A549 (cell line): ENCODE results near the gene VAT1. TPM values are rescaled to one million over a fixed set of nuclear protein-coding genes. Genes with fewer than 3 reads are reported as not detected.

Experiments
- ATAC-seq, 2 experiments: fragments of 200-7000 bp in 1 of 2; fragments of >200 bp in 1 of 2; cut with Nextera tagmentation in 1 of 2; cut with Tn5 transposase in 1 of 2; 3 replicates each; pipeline versions ENCODE4 v1.8.0 to v1.9.1; 2018 to 2020; ENCODE audit warnings: mild to moderate bottlenecking in 1 of 2, moderate library complexity in 1 of 2
- CTCF ChIA-PET: fragments of 300-600 bp; sonication (Branson Sonifier 250); formaldehyde crosslinking; extraction: SDS; loops from one replicate; lab custom pipeline; 2021; ENCODE audit warnings: antibody characterized with exemption, inconsistent platforms; lab: Yijun Ruan, JAX
- POLR2A ChIA-PET: fragments of 350-600 bp; formaldehyde crosslinking; extraction: SDS; loops from one replicate; lab custom pipeline; 2021; ENCODE audit warnings: antibody characterized with exemption, inconsistent platforms; lab: Yijun Ruan, JAX
- DNase-seq, 2 experiments: peaks; one replicate each; pipeline versions ENCODE4 v3.0.0 to v3.0.0-alpha.2; 2011 to 2016; ENCODE audit warnings: low read depth in 1 of 2, low spot score in 1 of 2
- FAIRE-seq: peaks from 2 replicates; lab custom pipeline; 2011; peaks lifted over from hg19 to GRCh38; lab: Jason Lieb, UNC
- H3K27ac ChIP-seq, 2 experiments: fragments of >200 bp; sonication (Bioruptor Twin); formaldehyde crosslinking; 3 replicates each; pipeline ENCODE4 v1.5.1; 2016 to 2017
- H3K4me1 ChIP-seq: fragments of >200 bp; sonication (Bioruptor Twin); formaldehyde crosslinking; 3 replicates; pipeline ENCODE4 v1.6.1; 2016
- H3K4me2 ChIP-seq: fragments of >200 bp; sonication (Bioruptor Twin); formaldehyde crosslinking; 3 replicates; pipeline ENCODE4 v1.6.1; 2016
- H3K4me3 ChIP-seq: fragments of >200 bp; sonication (Bioruptor Twin); formaldehyde crosslinking; 3 replicates; pipeline ENCODE4 v1.5.1; 2016
- H3K9me3 ChIP-seq: fragments of >200 bp; sonication (Bioruptor Twin); formaldehyde crosslinking; 3 replicates; pipeline ENCODE4 v1.6.1; 2016
- CBX2 ChIP-seq: fragments of 200-600 bp; sonication (generic); IDR thresholded peaks from 2 replicates; pipeline ENCODE4 v1.6.1; 2016; ENCODE audit warnings: low read depth, mild to moderate bottlenecking, borderline replicate concordance
- CBX8 ChIP-seq: fragments of 200-600 bp; sonication (generic); IDR thresholded peaks from 2 replicates; pipeline ENCODE4 v1.6.1; 2016
- CEBPB ChIP-seq, 2 experiments: fragments of >200 bp in 1 of 2; sonication (Bioruptor Twin) in 1 of 2; formaldehyde crosslinking in 1 of 2; IDR thresholded peaks; 2 replicates each; pipeline ENCODE4 v1.6.1; 2012 to 2016
- CHD2 ChIP-seq: fragments of 150-350 bp; IDR thresholded peaks from 2 replicates; pipeline ENCODE4 v1.6.1; 2014; ENCODE audit warnings: low read length; ENCODE audit not compliant: partially characterized antibody
- CHD4 ChIP-seq: fragments of 200-600 bp; sonication (generic); IDR thresholded peaks from 2 replicates; pipeline ENCODE4 v1.6.1; 2016; ENCODE audit warnings: antibody characterized with exemption, mild to moderate bottlenecking, borderline replicate concordance
- EHF ChIP-seq: fragments of 250-450 bp; sonication (Bioruptor Pico); IDR thresholded peaks from 2 replicates; pipeline ENCODE4 v1.5.0; 2020; ENCODE audit warnings: mild to moderate bottlenecking
- ESRRA ChIP-seq: fragments of 150-350 bp; IDR thresholded peaks from 2 replicates; pipeline ENCODE4 v1.6.1; 2014; ENCODE audit warnings: mild to moderate bottlenecking, low read length, borderline replicate concordance
- FOSB ChIP-seq: fragments of 250-450 bp; sonication (Bioruptor Pico); IDR thresholded peaks from 2 replicates; pipeline ENCODE4 v1.5.0; 2020; ENCODE audit warnings: mild to moderate bottlenecking, moderate library complexity
- GATA3 ChIP-seq: IDR thresholded peaks from 2 replicates; pipeline ENCODE4 v1.6.1; 2012; ENCODE audit warnings: borderline replicate concordance
- HEYL ChIP-seq: fragments of 250-450 bp; sonication (Bioruptor Pico); IDR thresholded peaks from 2 replicates; pipeline ENCODE4 v1.8.0; 2021; ENCODE audit warnings: mild to moderate bottlenecking, moderate library complexity
- HMGXB4 ChIP-seq: fragments of 250-450 bp; sonication (Bioruptor Pico); IDR thresholded peaks from 2 replicates; pipeline ENCODE4 v1.5.0; 2021; ENCODE audit warnings: mild to moderate bottlenecking, moderate library complexity, borderline replicate concordance
- KDM1A ChIP-seq: fragments of 200-600 bp; sonication (generic); IDR thresholded peaks from 2 replicates; pipeline ENCODE4 v1.6.1; 2016; ENCODE audit warnings: low read depth, mild to moderate bottlenecking
- KDM5A ChIP-seq: fragments of 200-600 bp; sonication (generic); IDR thresholded peaks from 2 replicates; pipeline ENCODE4 v1.6.1; 2016; ENCODE audit warnings: antibody characterized with exemption, mild to moderate bottlenecking
- PHF8 ChIP-seq: fragments of 200-600 bp; sonication (generic); IDR thresholded peaks from 2 replicates; pipeline ENCODE4 v1.6.1; 2016; ENCODE audit warnings: low read depth, mild to moderate bottlenecking, antibody characterized with exemption, moderate library complexity, borderline replicate concordance
- POLR2AphosphoS2 ChIP-seq: conservative IDR thresholded peaks from 2 replicates; pipeline ENCODE4 v1.6.1; 2012; ENCODE audit warnings: low read length, improper control_type of control experiment, inconsistent platforms
- RAD21 ChIP-seq, 2 experiments: fragments of >200 bp in 1 of 2; sonication (Bioruptor Twin) in 1 of 2; formaldehyde crosslinking in 1 of 2; IDR thresholded peaks in 1 of 2; conservative IDR thresholded peaks in 1 of 2; 2 replicates in 1 of 2; 3 replicates in 1 of 2; pipeline ENCODE4 v1.6.1; 2012 to 2018; ENCODE audit warnings: inconsistent platforms in 1 of 2
- REST ChIP-seq: fragments of 200-600 bp; sonication (generic); IDR thresholded peaks from 2 replicates; pipeline ENCODE4 v1.6.1; 2016; ENCODE audit warnings: antibody characterized with exemption, mild to moderate bottlenecking, moderate library complexity
- RFX5 ChIP-seq: fragments of 450-650 bp; IDR thresholded peaks from 2 replicates; pipeline ENCODE4 v1.7.1; 2014; ENCODE audit warnings: antibody characterized with exemption, mild to moderate bottlenecking, moderate library complexity
- SREBF2 ChIP-seq: fragments of 450-650 bp; IDR thresholded peaks from 2 replicates; pipeline ENCODE4 v1.6.1; 2014; ENCODE audit warnings: mild to moderate bottlenecking, moderate library complexity
- TFCP2L1 ChIP-seq: fragments of 250-450 bp; sonication (Bioruptor Pico); IDR thresholded peaks from 2 replicates; pipeline ENCODE4 v1.5.0; 2021; ENCODE audit warnings: mild to moderate bottlenecking
- ZFP36 ChIP-seq: fragments of 450-650 bp; IDR thresholded peaks from 2 replicates; pipeline ENCODE4 v1.6.1; 2014; ENCODE audit warnings: borderline replicate concordance; ENCODE audit not compliant: partially characterized antibody
- WGBS: methylation state at CpG from one replicate; pipeline ENCODE4 v1.1.6; 2017; ENCODE audit errors: missing lambda C conversion rate; 5-methylcytosine and 5-hydroxymethylcytosine counted together
- polyA plus RNA-seq, 4 experiments: library from polyadenylated mRNA; depleted of rRNA in 3 of 4; stranded (reverse); fragments of >200 nt; fragmentation: RNase III in 1 of 4; extraction: RNeasy Plus Mini Kit Qiagen cat#74134 plus additional on column Dnase treatment in 1 of 4; gene quantifications; 2 replicates in 3 of 4; 3 replicates in 1 of 4; pipeline ENCODE4 v1.2.3, GENCODE V29; 2011 to 2017
- TF ChIP-seq, protein P1 (sequence below): IDR thresholded peaks from 2 replicates; pipeline ENCODE4 v1.6.1; 2012; ENCODE audit warnings: low read depth, borderline replicate concordance
- TF ChIP-seq, protein P2 (sequence below): IDR thresholded peaks from 2 replicates; pipeline ENCODE4 v1.6.1; 2012
- TF ChIP-seq, protein P3 (sequence below): fragments of 450-650 bp; IDR thresholded peaks from 2 replicates; pipeline ENCODE4 v1.6.1; 2014; ENCODE audit warnings: antibody characterized with exemption
- TF ChIP-seq, protein P4 (sequence below): fragments of 150-350 bp; IDR thresholded peaks from 2 replicates; pipeline ENCODE4 v1.6.1; 2014; ENCODE audit warnings: low read depth, mild to moderate bottlenecking, low read length
- TF ChIP-seq, protein P5 (sequence below): fragments of >200 bp; sonication (Bioruptor Twin); formaldehyde crosslinking; IDR thresholded peaks from 3 replicates; pipeline ENCODE4 v1.6.1; 2016

Gene VAT1
- polyA plus RNA-seq, 2 of the 4 experiments (the other 2 are of a cell fraction), result 153 to 167 TPM

DNA sequence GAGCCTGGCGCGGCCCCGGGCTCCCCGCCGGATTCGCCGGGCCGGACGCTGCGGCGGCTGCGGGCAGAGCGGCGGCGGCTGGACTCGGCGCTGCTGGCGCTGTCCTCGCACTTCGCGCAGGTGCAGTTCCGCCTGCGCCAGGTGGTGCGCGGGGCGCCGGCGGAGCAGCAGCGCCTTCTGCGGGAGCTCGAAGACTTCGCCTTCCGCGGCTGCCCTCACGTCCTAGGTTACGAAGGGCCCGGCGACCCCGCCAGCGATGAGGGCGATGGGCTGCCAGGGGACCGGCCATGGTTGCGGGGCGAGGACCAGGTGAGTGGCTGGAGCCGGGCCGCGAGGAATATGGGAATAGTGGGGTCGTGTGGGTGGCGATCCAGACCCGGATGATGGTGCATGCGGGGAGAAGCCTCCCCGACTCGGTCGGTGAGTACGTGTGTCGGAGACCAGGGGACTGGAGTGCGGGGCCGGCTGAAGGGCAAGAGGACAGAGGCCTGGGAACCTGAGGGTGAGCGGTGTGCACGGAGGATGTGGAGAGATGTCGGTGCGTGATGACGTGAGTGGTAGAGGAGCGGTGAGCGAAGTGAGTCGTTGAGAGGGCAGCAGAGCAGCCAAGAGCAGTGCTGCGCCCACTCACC, 41.3 kb downstream of the VAT1 start (continued):
- TF ChIP-seq, protein P1, sequence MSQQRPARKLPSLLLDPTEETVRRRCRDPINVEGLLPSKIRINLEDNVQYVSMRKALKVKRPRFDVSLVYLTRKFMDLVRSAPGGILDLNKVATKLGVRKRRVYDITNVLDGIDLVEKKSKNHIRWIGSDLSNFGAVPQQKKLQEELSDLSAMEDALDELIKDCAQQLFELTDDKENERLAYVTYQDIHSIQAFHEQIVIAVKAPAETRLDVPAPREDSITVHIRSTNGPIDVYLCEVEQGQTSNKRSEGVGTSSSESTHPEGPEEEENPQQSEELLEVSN, result peak; percentile 46; the same call in 1 of the 2 replicates
- no peak for TF ChIP-seq GATA3
- no peak for TF ChIP-seq HEYL (CRISPR knock-in tag)

- DNase-seq (peak; percentile 92 to 98), FAIRE-seq (no peak), ATAC-seq (peak; percentile 88 to 94)
- peak within 1 kb of the TSS; percentile 95 for H3K4me2 ChIP-seq
- peak within 1 kb of the TSS; percentile 86 for H3K4me3 ChIP-seq
- H3K27ac ChIP-seq, result peak within 1 kb of the TSS; percentile 89 to 96
- POLR2A ChIA-PET, result interaction anchor here (0.9 to 2.0 kb wide), 3 partner anchors 16 to 21 kb away, joined by 4 to 36 read pairs (median 5); partner anchors contain the start of genes AARSD1 and RPL27
- peaks cover 33% of the 10 kb centered on the region for H3K4me1 ChIP-seq
- H3K9me3 ChIP-seq, result no peaks in the 10 kb centered on the region
- WGBS, result 2% methylated on average over 34 of the region's 39 CpGs
- CTCF ChIA-PET, result interaction anchor here (1.0 to 11.1 kb wide), 6 partner anchors 12 to 142 kb away, joined by 3 to 86 read pairs (median 4); partner anchors contain the start of genes AOC2 and RPL27
- TF ChIP-seq SREBF2, result 0 out of 2 replicates have a peak, but pooled peaks have one; percentile 4
- TF ChIP-seq PHF8, result peak; percentile 69; the same call in 1 of the 2 replicates
- no peak for TF ChIP-seq CEBPB (IDR thresholded peaks at IDR 0.05)
- no peak for TF ChIP-seq RAD21 (conservative IDR thresholded peaks at IDR 0.05 in 1 of 2, IDR thresholded peaks at IDR 0.05 in 1 of 2)
- no peak for TF ChIP-seq FOSB
- TF ChIP-seq, protein P2, sequence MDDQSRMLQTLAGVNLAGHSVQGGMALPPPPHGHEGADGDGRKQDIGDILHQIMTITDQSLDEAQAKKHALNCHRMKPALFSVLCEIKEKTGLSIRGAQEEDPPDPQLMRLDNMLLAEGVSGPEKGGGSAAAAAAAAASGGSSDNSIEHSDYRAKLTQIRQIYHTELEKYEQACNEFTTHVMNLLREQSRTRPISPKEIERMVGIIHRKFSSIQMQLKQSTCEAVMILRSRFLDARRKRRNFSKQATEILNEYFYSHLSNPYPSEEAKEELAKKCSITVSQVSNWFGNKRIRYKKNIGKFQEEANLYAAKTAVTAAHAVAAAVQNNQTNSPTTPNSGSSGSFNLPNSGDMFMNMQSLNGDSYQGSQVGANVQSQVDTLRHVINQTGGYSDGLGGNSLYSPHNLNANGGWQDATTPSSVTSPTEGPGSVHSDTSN, result no peak
- no peak for TF ChIP-seq KDM1A
- 0 out of 2 replicates have a peak, but pooled peaks have one; percentile 10 for TF ChIP-seq GATA3
- no peak for TF ChIP-seq HEYL (CRISPR knock-in tag)
- TF ChIP-seq CHD4, result no peak
- TF ChIP-seq CHD2, result no peak
- TF ChIP-seq KDM5A, result peak; percentile 76
- no peak for TF ChIP-seq POLR2AphosphoS2
- no peak for TF ChIP-seq HMGXB4
- no peak for TF ChIP-seq EHF (CRISPR knock-in tag)
- no peak for TF ChIP-seq CBX8
- no peak for TF ChIP-seq RFX5
- TF ChIP-seq ZFP36, result no peak
- TF ChIP-seq ESRRA, result no peak
- TF ChIP-seq, protein P3, sequence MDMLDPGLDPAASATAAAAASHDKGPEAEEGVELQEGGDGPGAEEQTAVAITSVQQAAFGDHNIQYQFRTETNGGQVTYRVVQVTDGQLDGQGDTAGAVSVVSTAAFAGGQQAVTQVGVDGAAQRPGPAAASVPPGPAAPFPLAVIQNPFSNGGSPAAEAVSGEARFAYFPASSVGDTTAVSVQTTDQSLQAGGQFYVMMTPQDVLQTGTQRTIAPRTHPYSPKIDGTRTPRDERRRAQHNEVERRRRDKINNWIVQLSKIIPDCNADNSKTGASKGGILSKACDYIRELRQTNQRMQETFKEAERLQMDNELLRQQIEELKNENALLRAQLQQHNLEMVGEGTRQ, result no peak
- TF ChIP-seq TFCP2L1, result no peak
- no peak for TF ChIP-seq CBX2
- TF ChIP-seq, protein P4, sequence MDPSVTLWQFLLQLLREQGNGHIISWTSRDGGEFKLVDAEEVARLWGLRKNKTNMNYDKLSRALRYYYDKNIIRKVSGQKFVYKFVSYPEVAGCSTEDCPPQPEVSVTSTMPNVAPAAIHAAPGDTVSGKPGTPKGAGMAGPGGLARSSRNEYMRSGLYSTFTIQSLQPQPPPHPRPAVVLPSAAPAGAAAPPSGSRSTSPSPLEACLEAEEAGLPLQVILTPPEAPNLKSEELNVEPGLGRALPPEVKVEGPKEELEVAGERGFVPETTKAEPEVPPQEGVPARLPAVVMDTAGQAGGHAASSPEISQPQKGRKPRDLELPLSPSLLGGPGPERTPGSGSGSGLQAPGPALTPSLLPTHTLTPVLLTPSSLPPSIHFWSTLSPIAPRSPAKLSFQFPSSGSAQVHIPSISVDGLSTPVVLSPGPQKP, result no peak
- TF ChIP-seq, protein P5, sequence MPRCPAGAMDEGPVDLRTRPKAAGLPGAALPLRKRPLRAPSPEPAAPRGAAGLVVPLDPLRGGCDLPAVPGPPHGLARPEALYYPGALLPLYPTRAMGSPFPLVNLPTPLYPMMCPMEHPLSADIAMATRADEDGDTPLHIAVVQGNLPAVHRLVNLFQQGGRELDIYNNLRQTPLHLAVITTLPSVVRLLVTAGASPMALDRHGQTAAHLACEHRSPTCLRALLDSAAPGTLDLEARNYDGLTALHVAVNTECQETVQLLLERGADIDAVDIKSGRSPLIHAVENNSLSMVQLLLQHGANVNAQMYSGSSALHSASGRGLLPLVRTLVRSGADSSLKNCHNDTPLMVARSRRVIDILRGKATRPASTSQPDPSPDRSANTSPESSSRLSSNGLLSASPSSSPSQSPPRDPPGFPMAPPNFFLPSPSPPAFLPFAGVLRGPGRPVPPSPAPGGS, result peak; percentile 60; the same call in 1 of the 3 replicates
- TF ChIP-seq REST, result no peak
Observed at GRCh38 chr17:42980274-42980765, 41.9 kb downstream of the VAT1 start, which contains the start of gene RUNDC1. TSS of gene RUNDC1 (plus strand) at chr17:42980565. CDS start at chr17:42980577, 12 bp downstream.
